ENCODE results near the gene DDX25. TPM values are rescaled to one million over a fixed set of nuclear protein-coding genes. Genes with fewer than 3 reads are reported as not detected.

The DDX25 gene
- total RNA-seq, 4 donors from 2014 or later, result 1.5 TPM; not detected in 3

DNA sequence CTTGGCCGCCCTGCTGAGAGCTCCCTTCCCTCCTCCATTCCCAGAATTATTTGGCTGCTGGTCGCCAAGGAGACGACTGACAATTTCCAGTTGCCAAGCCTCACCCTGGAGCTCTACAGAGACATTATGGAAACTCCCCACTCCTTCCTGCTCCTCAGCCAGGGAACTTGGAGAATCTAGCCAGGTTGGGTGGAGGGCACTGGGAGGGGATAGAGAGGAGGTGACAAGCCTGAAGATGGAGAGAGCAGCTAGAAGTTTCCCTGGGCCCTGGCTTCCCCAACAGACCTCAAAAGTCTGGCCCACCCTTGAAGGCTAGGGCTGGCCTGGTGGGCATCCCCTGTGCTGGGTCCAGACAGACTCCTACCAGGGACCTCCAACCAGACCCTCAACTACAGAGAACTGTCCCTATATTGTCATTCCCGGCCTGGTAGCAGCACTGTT lies 34.8 kb downstream of the DDX25 start:
- WGBS, 2 donors (ENCODE audit: low coverage in 1 of 2), result 62 to 80% methylated on average over 1 to 4 of the region's 4 CpGs
- no peaks in the 10 kb centered on the region for H3K4me1 ChIP-seq
- no peak for DNase-seq
- no peaks in the 10 kb centered on the region for H3K27me3 ChIP-seq
- no peak overlapping the region for H3K4me3 ChIP-seq
- H3K9me3 ChIP-seq, result no peaks in the 10 kb centered on the region
- in situ Hi-C loops (cut with MboI; ENCODE audit: low pct_ligation_motif_present in 1 of 4, low pct_unique_long_range_greater_than_20kb in 1 of 4, low sequenced_read_pairs in 3 of 4) (no loop called here), intact Hi-C loops (cut with DNase I; ENCODE audit: low total_unique reads) (no loop called here)
- no peak for TF ChIP-seq POLR2A (IDR thresholded peaks at IDR 0.05)
- TF ChIP-seq, protein P1, sequence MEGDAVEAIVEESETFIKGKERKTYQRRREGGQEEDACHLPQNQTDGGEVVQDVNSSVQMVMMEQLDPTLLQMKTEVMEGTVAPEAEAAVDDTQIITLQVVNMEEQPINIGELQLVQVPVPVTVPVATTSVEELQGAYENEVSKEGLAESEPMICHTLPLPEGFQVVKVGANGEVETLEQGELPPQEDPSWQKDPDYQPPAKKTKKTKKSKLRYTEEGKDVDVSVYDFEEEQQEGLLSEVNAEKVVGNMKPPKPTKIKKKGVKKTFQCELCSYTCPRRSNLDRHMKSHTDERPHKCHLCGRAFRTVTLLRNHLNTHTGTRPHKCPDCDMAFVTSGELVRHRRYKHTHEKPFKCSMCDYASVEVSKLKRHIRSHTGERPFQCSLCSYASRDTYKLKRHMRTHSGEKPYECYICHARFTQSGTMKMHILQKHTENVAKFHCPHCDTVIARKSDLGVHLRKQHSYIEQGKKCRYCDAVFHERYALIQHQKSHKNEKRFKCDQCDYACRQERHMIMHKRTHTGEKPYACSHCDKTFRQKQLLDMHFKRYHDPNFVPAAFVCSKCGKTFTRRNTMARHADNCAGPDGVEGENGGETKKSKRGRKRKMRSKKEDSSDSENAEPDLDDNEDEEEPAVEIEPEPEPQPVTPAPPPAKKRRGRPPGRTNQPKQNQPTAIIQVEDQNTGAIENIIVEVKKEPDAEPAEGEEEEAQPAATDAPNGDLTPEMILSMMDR (IDR thresholded peaks at IDR 0.05), result no peak
- TF ChIP-seq POLR2AphosphoS5 (IDR thresholded peaks at IDR 0.05), result no peak
- no peak for TF ChIP-seq EP300 (IDR thresholded peaks at IDR 0.05; ENCODE audit: low read depth)
- no peaks in the 10 kb centered on the region for H3K36me3 ChIP-seq
- H3K27ac ChIP-seq, result no peak overlapping the region

DNA sequence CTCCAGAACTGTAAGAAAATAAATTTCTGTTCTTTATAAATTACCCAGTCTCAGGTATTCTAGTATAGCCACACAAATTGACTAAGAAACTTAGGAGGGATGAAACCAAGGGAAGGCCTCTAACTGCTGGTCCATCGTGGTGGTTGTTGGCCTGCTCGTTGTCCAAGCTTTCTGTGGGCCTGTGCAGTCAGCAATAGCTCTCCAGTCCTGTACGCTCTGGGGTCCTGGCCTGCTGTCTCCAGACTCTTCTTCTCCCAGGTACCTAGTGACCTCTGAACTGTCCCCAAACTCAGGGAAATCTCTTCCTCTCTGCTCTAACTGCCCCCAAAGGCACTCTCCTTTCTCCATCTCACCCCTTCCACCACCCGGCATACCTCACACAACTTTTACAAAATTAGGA lies 35.8 kb downstream of the DDX25 start:
- WGBS, 2 donors (ENCODE audit: low coverage in 1 of 2), result 84 to 95% methylated on average over 4 of the region's 4 CpGs
- H3K27ac ChIP-seq, result no peak overlapping the region
- intact Hi-C loops (cut with DNase I; ENCODE audit: low total_unique reads), result no loop called here
- no peak overlapping the region for H3K4me3 ChIP-seq
- DNase-seq, result no peak
- no peaks in the 10 kb centered on the region for H3K36me3 ChIP-seq
- no peaks in the 10 kb centered on the region for H3K9me3 ChIP-seq
- in situ Hi-C loops (cut with MboI; ENCODE audit: low pct_ligation_motif_present in 1 of 4, low pct_unique_long_range_greater_than_20kb in 1 of 4, low sequenced_read_pairs in 3 of 4), result no loop called here
- H3K27me3 ChIP-seq, result no peaks in the 10 kb centered on the region
- no peaks in the 10 kb centered on the region for H3K4me1 ChIP-seq
- TF ChIP-seq EP300 (IDR thresholded peaks at IDR 0.05; ENCODE audit: low read depth) (no peak), POLR2A (IDR thresholded peaks at IDR 0.05) (no peak), POLR2AphosphoS5 (IDR thresholded peaks at IDR 0.05) (no peak)
- TF ChIP-seq, protein P1 (IDR thresholded peaks at IDR 0.05), result no peak

DNA sequence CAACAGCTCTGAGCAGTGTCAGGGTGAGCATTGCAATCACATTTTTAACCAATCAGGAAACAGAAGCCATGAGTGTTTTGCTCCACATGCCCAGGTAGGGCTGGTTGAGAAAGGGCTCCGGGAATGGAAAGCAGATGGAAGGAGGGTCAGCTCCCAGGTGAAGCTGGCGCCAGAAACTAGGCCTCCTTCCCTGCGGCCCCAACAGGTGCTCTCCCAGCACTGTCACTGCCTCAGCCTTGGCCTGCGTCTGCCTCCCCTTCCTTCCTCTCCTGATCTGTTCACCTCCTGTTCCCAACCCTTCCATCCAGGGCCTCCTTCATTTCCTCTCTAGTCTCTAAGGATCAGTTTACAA lies 36.9 kb downstream of the DDX25 start:
- Histone ChIP-seq H3K4me1 (no peaks in the 10 kb centered on the region), H3K27me3 (no peaks in the 10 kb centered on the region), H3K9me3 (no peaks in the 10 kb centered on the region), H3K4me3 (no peak overlapping the region), H3K36me3 (no peaks in the 10 kb centered on the region), H3K27ac (no peak overlapping the region)
- TF ChIP-seq, protein P1 (IDR thresholded peaks at IDR 0.05), result no peak
- no peak for TF ChIP-seq POLR2A (IDR thresholded peaks at IDR 0.05)
- no peak for TF ChIP-seq EP300 (IDR thresholded peaks at IDR 0.05; ENCODE audit: low read depth)
- no peak for TF ChIP-seq POLR2AphosphoS5 (IDR thresholded peaks at IDR 0.05)
- in situ Hi-C loops (cut with MboI; ENCODE audit: low pct_ligation_motif_present in 1 of 4, low pct_unique_long_range_greater_than_20kb in 1 of 4, low sequenced_read_pairs in 3 of 4), result no loop called here
- WGBS, 2 donors (ENCODE audit: low coverage in 1 of 2), result 72 to 80% methylated on average over 1 to 4 of the region's 4 CpGs
- no peak for DNase-seq
- intact Hi-C loops (cut with DNase I; ENCODE audit: low total_unique reads), result no loop called here

DNA sequence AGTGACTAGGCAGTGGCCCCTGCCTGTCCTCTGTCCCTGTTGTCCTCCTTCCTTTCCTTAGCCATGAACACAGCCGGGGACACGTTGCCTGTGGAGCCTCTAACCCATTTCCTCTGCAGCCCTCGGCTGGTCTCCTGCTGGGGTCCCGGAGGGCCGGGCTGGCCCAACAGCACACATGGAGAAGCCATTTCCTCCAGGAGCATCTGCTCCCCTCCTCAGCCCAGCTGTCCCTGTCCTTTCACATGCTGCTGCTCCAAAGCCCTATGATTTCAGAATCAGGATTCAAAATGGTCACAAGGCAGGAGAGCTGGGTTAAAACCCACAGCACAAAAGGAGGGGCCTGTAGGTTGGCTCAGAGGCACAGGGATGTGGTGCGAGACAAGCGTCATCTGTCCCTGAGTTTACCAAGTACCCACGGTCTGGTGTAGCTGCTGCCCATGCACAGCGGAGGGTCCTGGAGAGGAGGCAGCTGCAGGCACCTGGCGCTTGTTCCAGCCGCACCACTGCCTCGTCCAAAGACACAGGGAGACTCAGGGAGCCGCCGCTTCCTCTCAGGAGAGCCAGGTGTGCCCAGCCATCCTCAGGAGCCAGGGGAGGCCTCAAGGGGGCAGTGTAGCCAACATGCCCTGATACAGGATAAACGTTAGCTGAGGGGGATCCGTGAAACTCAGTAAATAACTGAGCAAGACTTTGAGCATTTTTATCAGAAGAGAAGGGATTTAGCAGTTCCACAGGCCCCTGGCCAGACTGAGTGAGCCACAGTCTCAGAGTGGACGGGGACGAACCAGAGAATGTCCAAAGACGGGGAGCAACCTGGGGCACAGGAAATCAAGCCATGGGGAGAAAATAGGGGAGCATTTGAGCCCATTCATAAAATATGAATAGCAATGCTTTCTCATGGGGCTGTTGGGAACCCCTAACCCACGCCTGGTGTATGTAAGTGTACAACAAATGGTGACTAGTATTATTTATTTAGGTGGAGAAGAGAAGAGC lies 37.6 kb downstream of the DDX25 start:
- in situ Hi-C loops (cut with MboI; ENCODE audit: low pct_ligation_motif_present in 1 of 4, low pct_unique_long_range_greater_than_20kb in 1 of 4, low sequenced_read_pairs in 3 of 4), result no loop called here
- intact Hi-C loops (cut with DNase I; ENCODE audit: low total_unique reads), result no loop called here
- Histone ChIP-seq H3K36me3 (no peaks in the 10 kb centered on the region), H3K4me3 (no peak overlapping the region), H3K27me3 (no peaks in the 10 kb centered on the region), H3K9me3 (no peaks in the 10 kb centered on the region), H3K4me1 (no peaks in the 10 kb centered on the region), H3K27ac (no peak overlapping the region)
- 31 to 42% methylated on average over 2 to 20 of the region's 20 CpGs for WGBS, 2 donors (ENCODE audit: low coverage in 1 of 2)
- DNase-seq, result peak; percentile 69
- TF ChIP-seq, protein P1 (IDR thresholded peaks at IDR 0.05), result peak; percentile 37 to 67 (median 58)
- no peak for TF ChIP-seq EP300 (IDR thresholded peaks at IDR 0.05; ENCODE audit: low read depth)

All from transverse colon (tissue), 4 donors.